Upper lobe of right lung (tissue), 1 donor: Measurements from ENCODE around the gene KLF16. TPM values are rescaled to one million over a fixed set of nuclear protein-coding genes. Genes with fewer than 3 reads are reported as not detected.

Experiments used
- ATAC-seq: fragments of 200-7000 bp; cut with Tn5 transposase; one replicate; pipeline ENCODE4 v1.9.1; 2020; ENCODE audit warnings: mild to moderate bottlenecking, moderate library complexity
- DNase-seq: peaks from one replicate; pipeline ENCODE4 v3.0.0-alpha.2; 2020
- H3K27ac ChIP-seq: fragments of 200-600 bp; one replicate; pipeline ENCODE4 v1.8.0; 2022
- H3K27me3 ChIP-seq: fragments of 200-600 bp; one replicate; pipeline ENCODE4 v1.8.0; 2022; ENCODE audit warnings: mild to moderate bottlenecking
- H3K36me3 ChIP-seq: fragments of 200-600 bp; one replicate; pipeline ENCODE4 v1.8.0; 2022
- H3K4me1 ChIP-seq: fragments of 200-600 bp; one replicate; pipeline ENCODE4 v1.8.0; 2022
- H3K4me3 ChIP-seq: fragments of 200-600 bp; one replicate; pipeline ENCODE4 v1.8.0; 2022; ENCODE audit warnings: mild to moderate bottlenecking
- H3K9me3 ChIP-seq: fragments of 200-600 bp; one replicate; pipeline ENCODE4 v1.8.0; 2022
- CTCF ChIP-seq: fragments of 200-600 bp; IDR thresholded peaks from one replicate; pipeline ENCODE4 v1.8.0; 2022; ENCODE audit warnings: antibody characterized with exemption
- intact Hi-C: fragments of 100-400 bp; cut with DNase I; formaldehyde crosslinking; loops from one replicate; pipeline ENCODE4 v1.11.0; 2022
- total RNA-seq: library from RNA; stranded (reverse); fragmentation: NEBNext Ultra II Directional; extraction: Animal tissue kit (Norgen Biotek cat#: 25700); gene quantifications from one replicate; pipeline ENCODE4 v1.2.1, GENCODE V29; 2021
- donor health status: DM: no; HTN: yes; CAD: no; lungs with severe emphysema.

Gene KLF16
- total RNA-seq, 1 donor from 2014 or later = 28.0 TPM

DNA sequence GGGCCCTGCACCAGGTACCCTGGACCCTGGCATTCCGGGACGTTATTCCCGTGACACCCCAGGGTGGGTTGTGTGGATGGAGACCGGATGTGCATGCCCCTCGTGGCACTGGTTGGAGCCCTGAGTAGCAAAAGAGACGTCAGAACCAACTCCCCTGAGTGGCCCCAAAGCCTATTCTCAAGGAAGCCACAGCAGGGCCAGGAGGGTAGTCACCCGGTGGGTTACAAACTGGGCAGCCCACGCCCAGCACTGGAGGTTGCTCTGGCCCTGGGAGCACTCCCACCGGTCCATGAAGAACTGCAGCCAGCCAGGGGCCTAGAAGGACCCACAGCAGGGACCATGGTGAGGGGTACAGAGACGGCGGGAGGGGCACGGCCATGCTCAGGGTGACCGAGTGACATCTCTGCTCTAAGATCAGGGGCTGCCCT is 7.5 kb downstream of the KLF16 start:
- Histone ChIP-seq H3K27ac (peak overlapping the region; percentile 94), H3K36me3 (no peaks in the 10 kb centered on the region), H3K4me1 (peaks cover 79% of the 10 kb centered on the region), H3K9me3 (no peaks in the 10 kb centered on the region), H3K4me3 (peak overlapping the region; percentile 51), H3K27me3 (no peaks in the 10 kb centered on the region)
- DNase-seq (no peak), ATAC-seq (no peak)
- intact Hi-C loops = no loop called here
- no peak for TF ChIP-seq CTCF

DNA sequence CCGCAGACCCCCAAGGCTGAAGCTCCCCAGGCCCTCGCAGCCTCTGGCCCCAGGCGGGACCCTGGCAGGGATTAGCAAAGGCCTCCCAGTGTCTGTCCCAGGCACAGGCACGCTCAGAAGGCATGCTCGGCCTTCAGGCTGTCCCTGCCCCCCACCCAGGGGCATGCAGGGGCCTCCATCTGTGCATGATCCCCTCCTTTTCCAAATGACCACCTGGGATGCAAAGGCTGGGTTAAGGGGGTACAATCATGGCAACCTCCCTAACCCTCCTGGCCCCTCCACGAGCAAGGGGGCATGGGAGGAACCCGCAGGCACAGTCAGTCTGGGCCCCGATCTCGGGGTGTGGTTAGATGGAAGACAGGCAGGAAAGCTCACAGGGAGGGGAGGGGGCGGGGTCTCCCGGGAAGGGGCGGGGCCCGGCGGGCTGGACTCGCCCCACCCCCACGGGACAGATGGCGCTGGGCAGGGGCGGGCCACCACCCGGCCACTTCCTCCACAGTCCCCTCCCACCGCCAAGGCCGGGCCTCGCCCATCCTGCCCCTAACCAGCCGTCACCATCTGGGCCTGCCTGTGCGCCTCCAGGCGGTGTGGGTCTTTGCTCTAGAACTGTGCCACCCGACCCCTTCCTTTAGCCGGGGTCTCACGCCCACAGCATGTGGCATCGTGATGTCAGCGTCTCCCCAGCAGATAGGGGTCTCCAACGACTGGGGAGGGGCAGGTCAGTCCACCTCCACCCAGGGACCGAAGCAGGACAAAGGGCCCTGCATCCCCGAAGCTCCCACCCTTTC is 8.1 kb downstream of the KLF16 start:
- peaks cover 73% of the 10 kb centered on the region for H3K4me1 ChIP-seq
- peak overlapping the region; percentile 94 for H3K27ac ChIP-seq
- no peaks in the 10 kb centered on the region for H3K9me3 ChIP-seq
- H3K27me3 ChIP-seq = no peaks in the 10 kb centered on the region
- TF ChIP-seq CTCF = no peak
- intact Hi-C loops = no loop called here
- H3K4me3 ChIP-seq = peak overlapping the region; percentile 51
- no peaks in the 10 kb centered on the region for H3K36me3 ChIP-seq
- peak; percentile 80 for ATAC-seq
- DNase-seq = peak; percentile 94

DNA sequence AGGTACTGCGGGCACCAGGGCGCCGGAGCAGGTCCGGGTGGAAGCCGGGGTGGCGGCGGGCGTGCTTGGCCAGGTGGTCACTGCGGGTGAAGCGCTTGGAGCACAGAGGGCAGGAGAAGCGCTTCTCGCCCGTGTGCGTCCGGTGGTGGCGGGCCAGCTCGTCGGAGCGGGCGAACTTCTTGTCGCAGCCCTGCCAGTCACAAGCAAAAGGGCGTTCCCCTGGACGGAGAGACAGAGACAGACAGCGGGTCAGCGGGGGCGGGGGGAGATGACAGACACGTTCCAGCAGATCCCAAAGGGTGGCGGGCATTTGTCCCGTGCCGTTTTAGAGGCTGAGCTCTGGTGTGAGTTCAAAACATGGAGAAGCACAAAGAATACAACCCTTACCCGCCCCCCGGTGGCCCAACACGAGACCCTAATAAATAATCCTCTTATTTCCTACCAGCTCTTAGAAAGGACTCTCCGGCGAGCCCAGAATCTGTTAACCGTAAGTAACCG is 8.8 kb downstream of the KLF16 start:
- peak; percentile 76 for DNase-seq
- no peaks in the 10 kb centered on the region for H3K36me3 ChIP-seq
- no peaks in the 10 kb centered on the region for H3K27me3 ChIP-seq
- no peak for ATAC-seq
- H3K27ac ChIP-seq = peak overlapping the region; percentile 75
- peak overlapping the region; percentile 51 for H3K4me3 ChIP-seq
- peaks cover 69% of the 10 kb centered on the region for H3K4me1 ChIP-seq
- TF ChIP-seq CTCF = no peak
- intact Hi-C loops = no loop called here
- no peaks in the 10 kb centered on the region for H3K9me3 ChIP-seq

- no peak for TF ChIP-seq CTCF
- Histone ChIP-seq H3K9me3 (no peaks in the 10 kb centered on the region), H3K27ac (no peak overlapping the region), H3K4me3 (no peak overlapping the region), H3K4me1 (peaks cover 66% of the 10 kb centered on the region), H3K36me3 (no peaks in the 10 kb centered on the region), H3K27me3 (no peaks in the 10 kb centered on the region)
- intact Hi-C loops = no loop called here
- ATAC-seq (no peak), DNase-seq (no peak)
Observed at GRCh38 chr19:1854039-1854541, 9.3 kb downstream of the KLF16 start.

DNA sequence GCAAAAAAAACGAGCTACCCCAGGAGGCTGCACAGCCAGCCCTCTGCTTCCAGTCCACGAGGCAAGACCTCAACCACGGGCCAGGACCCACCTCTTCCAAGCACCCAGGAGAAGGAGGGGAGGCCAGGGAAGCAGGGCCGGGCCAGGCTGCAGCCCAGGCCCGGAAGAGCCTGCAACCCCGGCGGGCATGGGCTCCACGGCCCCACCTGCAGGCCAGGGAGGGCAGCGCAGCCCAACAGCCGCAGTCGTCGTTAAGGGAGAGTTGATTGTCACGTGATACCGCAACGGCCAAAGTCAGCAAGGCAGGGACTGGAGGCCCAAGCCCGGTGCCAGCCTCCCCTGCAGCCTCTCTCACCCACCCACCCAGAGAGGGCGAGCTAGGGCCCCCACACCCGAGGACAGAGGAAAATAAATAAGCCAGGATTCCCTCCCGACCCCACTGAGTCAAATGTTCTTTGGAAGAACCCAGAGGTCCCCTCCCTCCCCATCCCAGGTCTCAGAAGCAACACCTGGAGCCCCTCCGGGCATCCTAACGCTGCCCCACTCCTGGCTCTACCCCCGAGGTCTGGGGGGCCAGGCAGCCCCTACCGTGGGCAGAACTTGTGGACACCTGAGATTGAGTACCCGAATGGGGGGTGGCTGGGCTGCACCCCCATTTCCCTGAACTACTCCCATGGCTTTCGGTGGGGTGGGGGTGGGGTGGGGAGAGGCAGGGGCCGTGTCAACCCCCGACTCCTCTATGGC is 9.9 kb downstream of the KLF16 start:
- no peaks in the 10 kb centered on the region for H3K27me3 ChIP-seq
- H3K27ac ChIP-seq = no peak overlapping the region
- intact Hi-C loops = no loop called here
- peak; percentile 91 for DNase-seq
- TF ChIP-seq CTCF = peak; percentile 90
- H3K36me3 ChIP-seq = no peaks in the 10 kb centered on the region
- H3K9me3 ChIP-seq = no peaks in the 10 kb centered on the region
- ATAC-seq = peak; percentile 63
- peaks cover 62% of the 10 kb centered on the region for H3K4me1 ChIP-seq
- no peak overlapping the region for H3K4me3 ChIP-seq
